HepG2 (cell line): ENCODE data around the gene RAPGEF5. TPM values are rescaled to one million over a fixed set of nuclear protein-coding genes. Genes with fewer than 3 reads are reported as not detected.
A peak's percentile ranks its signal among the peaks of the same experiment; 100 is the strongest.

Source experiments
- AGO2 ChIP-seq: fragments of 200-400 bp; formaldehyde crosslinking; optimal IDR thresholded peaks from 2 replicates; pipeline ENCODE3; 2017; ENCODE audit warnings: mild to moderate bottlenecking, low read depth, low read length, moderate library complexity
- BORCS8-MEF2B ChIP-seq: sonication (generic); formaldehyde crosslinking; IDR thresholded peaks from 2 replicates; pipeline ENCODE4 v1.8.0; 2022; ENCODE audit warnings: mild to moderate bottlenecking, missing genetic modification reagents
- BRD4 ChIP-seq: sonication (generic); formaldehyde crosslinking; IDR thresholded peaks from 2 replicates; pipeline ENCODE4 v1.4.0; 2020; ENCODE audit warnings: missing genetic modification reagents
- HNRNPL ChIP-seq: fragments of 200-400 bp; formaldehyde crosslinking; IDR thresholded peaks from 2 replicates; pipeline ENCODE4 v1.6.1; 2017; ENCODE audit warnings: mild to moderate bottlenecking, low read depth, low read length
- KMT2A ChIP-seq: sonication (generic); formaldehyde crosslinking; IDR thresholded peaks from 2 replicates; pipeline ENCODE4 v1.4.0; 2020; ENCODE audit warnings: missing genetic modification reagents
- MBD4 ChIP-seq: IDR thresholded peaks from 2 replicates; pipeline ENCODE4 v1.6.1; 2012; ENCODE audit warnings: low read length, inconsistent platforms, borderline replicate concordance
- MED1 ChIP-seq: sonication (generic); formaldehyde crosslinking; IDR thresholded peaks from 2 replicates; pipeline ENCODE4 v1.4.0; 2020; ENCODE audit warnings: missing genetic modification reagents
- NFKB2 ChIP-seq: sonication (generic); formaldehyde crosslinking; IDR thresholded peaks from 2 replicates; pipeline ENCODE4 v1.4.0; 2020; ENCODE audit warnings: missing genetic modification reagents, borderline replicate concordance
- SAP130 ChIP-seq: IDR thresholded peaks from 2 replicates; pipeline ENCODE4 v1.6.1; 2016; ENCODE audit warnings: low read depth
- SMC3 ChIP-seq: IDR thresholded peaks from 2 replicates; pipeline ENCODE4 v1.6.1; 2011; ENCODE audit warnings: low read length, improper control_type of control experiment
- SMYD3 ChIP-seq: sonication (generic); formaldehyde crosslinking; IDR thresholded peaks from 2 replicates; pipeline ENCODE4 v1.8.1; 2023; ENCODE audit warnings: mild to moderate bottlenecking, missing genetic modification reagents
- SYNCRIP ChIP-seq: fragments of 200-400 bp; formaldehyde crosslinking; IDR thresholded peaks from 2 replicates; pipeline ENCODE4 v1.6.1; 2018; ENCODE audit warnings: mild to moderate bottlenecking, low read depth, low read length; ENCODE audit not compliant: insufficient read depth
- TAF1 ChIP-seq: sonication (generic); formaldehyde crosslinking; IDR thresholded peaks from 2 replicates; pipeline ENCODE4 v1.4.0; 2020; ENCODE audit warnings: missing genetic modification reagents
- TCF7L2 ChIP-seq: IDR thresholded peaks from 2 replicates; pipeline ENCODE4 v1.6.1; 2011; ENCODE audit warnings: mild to moderate bottlenecking, low read depth, low read length, moderate library complexity
- TGIF2 ChIP-seq: IDR thresholded peaks from 2 replicates; pipeline ENCODE4 v1.6.1; 2016; ENCODE audit warnings: control low read depth, missing compliant biosample characterization
- ZC3H13 ChIP-seq: sonication (generic); formaldehyde crosslinking; IDR thresholded peaks from 2 replicates; pipeline ENCODE4 v1.8.1; 2023; ENCODE audit warnings: mild to moderate bottlenecking, missing genetic modification reagents, moderate library complexity
- ZFY ChIP-seq: sonication (generic); formaldehyde crosslinking; IDR thresholded peaks from 2 replicates; pipeline ENCODE4 v1.4.0; 2020; ENCODE audit warnings: missing genetic modification reagents
- ZNF263 ChIP-seq: sonication (generic); formaldehyde crosslinking; IDR thresholded peaks from 2 replicates; pipeline ENCODE4 v1.4.0; 2020; ENCODE audit warnings: missing genetic modification reagents
- ZNF598 ChIP-seq: sonication (generic); formaldehyde crosslinking; IDR thresholded peaks from 2 replicates; pipeline ENCODE4 v1.5.1; 2020; ENCODE audit warnings: mild to moderate bottlenecking, missing genetic modification reagents, borderline replicate concordance
- polyA plus RNA-seq, 8 experiments: library from polyadenylated mRNA; depleted of rRNA in 3 of 8; stranded (reverse) in 7 of 8; unstranded in 1 of 8; fragments of >200 nt; fragmentation: Illumina TruSeq in 4 of 8; extraction: Trizol in 4 of 8; gene quantifications; 2 replicates each; pipeline versions ENCODE4 v1.2.1 to v1.2.3, GENCODE V29; 2011 to 2016; ENCODE audit warnings: low read depth in 4 of 8, missing spikeins in 1 of 8, mixed read lengths in 1 of 8; ENCODE audit not compliant: insufficient read depth in 1 of 8
- total RNA-seq, 5 experiments: library from RNA; depleted of rRNA; stranded (reverse); fragments of >200 nt; fragmentation: Illumina TruSeq; extraction: Trizol; gene quantifications; 2 replicates each; pipeline ENCODE4 v1.2.3, GENCODE V29; 2016; ENCODE audit warnings: low read depth in 1 of 5
- TF ChIP-seq, protein P1 (sequence below): sonication (generic); formaldehyde crosslinking; IDR thresholded peaks from 2 replicates; pipeline ENCODE4 v1.5.0; 2020; ENCODE audit warnings: mild to moderate bottlenecking, missing genetic modification reagents, borderline replicate concordance
- TF ChIP-seq, protein P2 (sequence below): sonication (generic); formaldehyde crosslinking; IDR thresholded peaks from 2 replicates; pipeline ENCODE4 v1.8.0; 2022; ENCODE audit warnings: missing genetic modification reagents, mild to moderate bottlenecking, borderline replicate concordance
- TF ChIP-seq, protein P3 (sequence below): sonication (generic); formaldehyde crosslinking; IDR thresholded peaks from 2 replicates; pipeline ENCODE4 v1.4.0; 2020; ENCODE audit warnings: missing genetic modification reagents

RAPGEF5 gene
- total and polyA plus RNA-seq, 2 of the 13 experiments (the other 11 are each of a cell fraction or from before 2014, with no cell fraction given) = 17.1 to 23.4 TPM

DNA sequence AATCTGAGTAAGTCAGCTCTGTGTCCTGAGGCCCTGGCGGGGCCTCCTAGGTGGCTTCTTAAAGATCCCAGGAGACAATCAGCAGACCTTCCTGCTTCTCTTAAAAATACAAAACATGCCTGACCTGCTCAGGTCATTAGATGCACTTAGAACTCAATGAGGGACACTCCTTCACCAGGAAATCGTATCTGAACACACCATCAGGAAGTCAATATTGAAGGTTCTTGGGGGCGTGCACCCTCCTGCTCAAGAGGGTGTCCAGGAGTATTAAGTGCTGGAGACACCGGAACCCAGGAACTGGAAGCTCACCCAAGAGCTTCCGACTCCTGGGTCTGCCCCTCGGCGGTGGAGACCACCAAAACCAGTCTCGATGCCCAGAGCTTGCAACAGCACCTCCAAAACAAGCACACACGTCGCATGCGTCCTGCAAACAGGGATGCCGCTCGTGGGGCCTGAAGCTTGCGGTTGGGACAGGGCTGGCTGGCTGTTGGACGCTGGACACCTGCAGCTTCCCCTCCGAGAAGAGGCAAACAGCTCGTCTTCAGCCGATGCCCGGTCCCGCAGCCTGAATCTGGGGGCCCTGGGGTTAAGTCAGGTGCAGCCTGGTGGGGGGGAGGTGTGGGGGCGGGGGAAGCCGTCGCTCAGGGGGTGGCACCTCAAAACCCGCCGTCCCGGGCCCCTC is 803 bp downstream of the RAPGEF5 start (continued):
- TF ChIP-seq, protein P1, sequence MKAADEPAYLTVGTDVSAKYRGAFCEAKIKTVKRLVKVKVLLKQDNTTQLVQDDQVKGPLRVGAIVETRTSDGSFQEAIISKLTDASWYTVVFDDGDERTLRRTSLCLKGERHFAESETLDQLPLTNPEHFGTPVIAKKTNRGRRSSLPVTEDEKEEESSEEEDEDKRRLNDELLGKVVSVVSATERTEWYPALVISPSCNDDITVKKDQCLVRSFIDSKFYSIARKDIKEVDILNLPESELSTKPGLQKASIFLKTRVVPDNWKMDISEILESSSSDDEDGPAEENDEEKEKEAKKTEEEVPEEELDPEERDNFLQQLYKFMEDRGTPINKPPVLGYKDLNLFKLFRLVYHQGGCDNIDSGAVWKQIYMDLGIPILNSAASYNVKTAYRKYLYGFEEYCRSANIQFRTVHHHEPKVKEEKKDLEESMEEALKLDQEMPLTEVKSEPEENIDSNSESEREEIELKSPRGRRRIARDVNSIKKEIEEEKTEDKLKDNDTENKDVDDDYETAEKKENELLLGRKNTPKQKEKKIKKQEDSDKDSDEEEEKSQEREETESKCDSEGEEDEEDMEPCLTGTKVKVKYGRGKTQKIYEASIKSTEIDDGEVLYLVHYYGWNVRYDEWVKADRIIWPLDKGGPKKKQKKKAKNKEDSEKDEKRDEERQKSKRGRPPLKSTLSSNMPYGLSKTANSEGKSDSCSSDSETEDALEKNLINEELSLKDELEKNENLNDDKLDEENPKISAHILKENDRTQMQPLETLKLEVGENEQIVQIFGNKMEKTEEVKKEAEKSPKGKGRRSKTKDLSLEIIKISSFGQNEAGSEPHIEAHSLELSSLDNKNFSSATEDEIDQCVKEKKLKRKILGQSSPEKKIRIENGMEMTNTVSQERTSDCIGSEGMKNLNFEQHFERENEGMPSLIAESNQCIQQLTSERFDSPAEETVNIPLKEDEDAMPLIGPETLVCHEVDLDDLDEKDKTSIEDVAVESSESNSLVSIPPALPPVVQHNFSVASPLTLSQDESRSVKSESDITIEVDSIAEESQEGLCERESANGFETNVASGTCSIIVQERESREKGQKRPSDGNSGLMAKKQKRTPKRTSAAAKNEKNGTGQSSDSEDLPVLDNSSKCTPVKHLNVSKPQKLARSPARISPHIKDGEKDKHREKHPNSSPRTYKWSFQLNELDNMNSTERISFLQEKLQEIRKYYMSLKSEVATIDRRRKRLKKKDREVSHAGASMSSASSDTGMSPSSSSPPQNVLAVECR = peak; percentile 60
- TF ChIP-seq TCF7L2 = no peak
- TF ChIP-seq MBD4 = no peak
- TF ChIP-seq SYNCRIP = no peak
- peak; percentile 55 for TF ChIP-seq KMT2A (CRISPR knock-in tag)
- TF ChIP-seq, protein P2, sequence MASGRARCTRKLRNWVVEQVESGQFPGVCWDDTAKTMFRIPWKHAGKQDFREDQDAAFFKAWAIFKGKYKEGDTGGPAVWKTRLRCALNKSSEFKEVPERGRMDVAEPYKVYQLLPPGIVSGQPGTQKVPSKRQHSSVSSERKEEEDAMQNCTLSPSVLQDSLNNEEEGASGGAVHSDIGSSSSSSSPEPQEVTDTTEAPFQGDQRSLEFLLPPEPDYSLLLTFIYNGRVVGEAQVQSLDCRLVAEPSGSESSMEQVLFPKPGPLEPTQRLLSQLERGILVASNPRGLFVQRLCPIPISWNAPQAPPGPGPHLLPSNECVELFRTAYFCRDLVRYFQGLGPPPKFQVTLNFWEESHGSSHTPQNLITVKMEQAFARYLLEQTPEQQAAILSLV = 0 out of 2 replicates have a peak, but pooled peaks have one; percentile 28
- TF ChIP-seq BRD4 (CRISPR knock-in tag) = peak; percentile 32; the same call in 1 of the 2 replicates
- no peak for TF ChIP-seq SMYD3 (CRISPR knock-in tag)
- peak; percentile 35; the same call in 1 of the 2 replicates for TF ChIP-seq BORCS8-MEF2B (CRISPR knock-in tag)
- peak; percentile 11; the same call in 1 of the 2 replicates for TF ChIP-seq MED1 (CRISPR knock-in tag)
- TF ChIP-seq TAF1 (CRISPR knock-in tag) = peak; percentile 54; the same call in 1 of the 2 replicates
- TF ChIP-seq, protein P3, sequence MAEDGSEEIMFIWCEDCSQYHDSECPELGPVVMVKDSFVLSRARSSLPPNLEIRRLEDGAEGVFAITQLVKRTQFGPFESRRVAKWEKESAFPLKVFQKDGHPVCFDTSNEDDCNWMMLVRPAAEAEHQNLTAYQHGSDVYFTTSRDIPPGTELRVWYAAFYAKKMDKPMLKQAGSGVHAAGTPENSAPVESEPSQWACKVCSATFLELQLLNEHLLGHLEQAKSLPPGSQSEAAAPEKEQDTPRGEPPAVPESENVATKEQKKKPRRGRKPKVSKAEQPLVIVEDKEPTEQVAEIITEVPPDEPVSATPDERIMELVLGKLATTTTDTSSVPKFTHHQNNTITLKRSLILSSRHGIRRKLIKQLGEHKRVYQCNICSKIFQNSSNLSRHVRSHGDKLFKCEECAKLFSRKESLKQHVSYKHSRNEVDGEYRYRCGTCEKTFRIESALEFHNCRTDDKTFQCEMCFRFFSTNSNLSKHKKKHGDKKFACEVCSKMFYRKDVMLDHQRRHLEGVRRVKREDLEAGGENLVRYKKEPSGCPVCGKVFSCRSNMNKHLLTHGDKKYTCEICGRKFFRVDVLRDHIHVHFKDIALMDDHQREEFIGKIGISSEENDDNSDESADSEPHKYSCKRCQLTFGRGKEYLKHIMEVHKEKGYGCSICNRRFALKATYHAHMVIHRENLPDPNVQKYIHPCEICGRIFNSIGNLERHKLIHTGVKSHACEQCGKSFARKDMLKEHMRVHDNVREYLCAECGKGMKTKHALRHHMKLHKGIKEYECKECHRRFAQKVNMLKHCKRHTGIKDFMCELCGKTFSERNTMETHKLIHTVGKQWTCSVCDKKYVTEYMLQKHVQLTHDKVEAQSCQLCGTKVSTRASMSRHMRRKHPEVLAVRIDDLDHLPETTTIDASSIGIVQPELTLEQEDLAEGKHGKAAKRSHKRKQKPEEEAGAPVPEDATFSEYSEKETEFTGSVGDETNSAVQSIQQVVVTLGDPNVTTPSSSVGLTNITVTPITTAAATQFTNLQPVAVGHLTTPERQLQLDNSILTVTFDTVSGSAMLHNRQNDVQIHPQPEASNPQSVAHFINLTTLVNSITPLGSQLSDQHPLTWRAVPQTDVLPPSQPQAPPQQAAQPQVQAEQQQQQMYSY (CRISPR knock-in tag) = peak; percentile 29; the same call in 1 of the 2 replicates
- no peak for TF ChIP-seq SMC3
- 0 out of 2 replicates have a peak, but pooled peaks have one; percentile 56 for TF ChIP-seq HNRNPL
- peak; percentile 42; the same call in 1 of the 2 replicates for TF ChIP-seq ZFY (CRISPR knock-in tag)
- 0 out of 2 replicates have a peak, but pooled peaks have one; percentile 52 for TF ChIP-seq ZNF598
- 0 out of 2 replicates have a peak, but pooled peaks have one; percentile 49 for TF ChIP-seq ZC3H13
- peak; percentile 53; the same call in 1 of the 2 replicates for TF ChIP-seq TGIF2
- TF ChIP-seq AGO2 = no peak
- peak; percentile 49 for TF ChIP-seq SAP130 (CRISPR knock-in tag)
- TF ChIP-seq ZNF263 (CRISPR knock-in tag) = 0 out of 2 replicates have a peak, but pooled peaks have one; percentile 16
- TF ChIP-seq NFKB2 = peak; percentile 52; the same call in 1 of the 2 replicates
